OCI-LY3 (cell line): ENCODE data around the gene HOXB3.
A peak's percentile ranks its signal among the peaks of the same experiment; 100 is the strongest.

Source experiments
- H2AFZ ChIP-seq: fragments of 200-600, 300-600 bp; shearing (Covaris generic); 2 replicates; pipeline ENCODE4 v1.6.0; 2014; ENCODE audit warnings: antibody characterized with exemption, low read depth, low read length
- H3K27ac ChIP-seq: fragments of 200-600, 300-600 bp; sonication (generic); 2 replicates; pipeline ENCODE4 v1.5.1; 2014; ENCODE audit warnings: mild to moderate bottlenecking, low read length, moderate library complexity, mixed read lengths
- H3K27me3 ChIP-seq: fragments of 200-600, 300-600 bp; sonication (generic); 2 replicates; pipeline ENCODE4 v1.6.1; 2014; ENCODE audit warnings: low read depth, low read length, mixed read lengths
- H3K36me3 ChIP-seq: fragments of 200-600, 300-600 bp; sonication (generic); replicated peaks from 2 replicates; pipeline ENCODE3; 2014; ENCODE audit warnings: low read depth, low read length, mixed read lengths
- H3K4me1 ChIP-seq: fragments of 300-600, 200-600 bp; sonication (generic); 2 replicates; pipeline ENCODE4 v1.6.1; 2014; ENCODE audit warnings: low read length, mixed read lengths
- H3K4me2 ChIP-seq: fragments of 200-600, 300-600 bp; sonication (generic); 2 replicates; pipeline ENCODE4 v1.6.1; 2014; ENCODE audit warnings: low read length, mixed read lengths
- H3K4me3 ChIP-seq: fragments of 300-600, 200-600 bp; sonication (generic); 2 replicates; pipeline ENCODE4 v1.5.1; 2014; ENCODE audit warnings: antibody characterized with exemption, mild to moderate bottlenecking, low read length, moderate library complexity
- H3K79me2 ChIP-seq: fragments of 300-600, 200-600 bp; shearing (Covaris generic); 2 replicates; pipeline ENCODE4 v1.6.1; 2014; ENCODE audit warnings: mild to moderate bottlenecking, low read length, mixed read lengths
- H3K9ac ChIP-seq: fragments of 300-600, 200-600 bp; shearing (Covaris generic); 2 replicates; pipeline ENCODE4 v1.6.0; 2014; ENCODE audit warnings: mild to moderate bottlenecking, low read length, moderate library complexity
- H3K9me3 ChIP-seq: fragments of 200-600, 300-600 bp; shearing (Covaris generic); 2 replicates; pipeline ENCODE4 v1.6.1; 2014; ENCODE audit warnings: low read length, mixed read lengths; ENCODE audit not compliant: insufficient read depth
- H4K20me1 ChIP-seq: fragments of 200-600, 300-600 bp; sonication (generic); 2 replicates; pipeline ENCODE4 v1.6.1; 2016; ENCODE audit warnings: low read length, mixed read lengths; ENCODE audit not compliant: insufficient read depth
- CTCF ChIP-seq: fragments of 200-600, 300-600 bp; sonication (generic); IDR thresholded peaks from 2 replicates; pipeline ENCODE4 v1.5.1; 2014; ENCODE audit warnings: antibody characterized with exemption, low read length, low read depth
- EZH2phosphoT487 ChIP-seq: fragments of 200-600 bp; shearing (Covaris generic); IDR thresholded peaks from 2 replicates; pipeline ENCODE4 v1.6.1; 2018; ENCODE audit warnings: antibody characterized with exemption, mixed run types, low read depth

HOXB3 gene

DNA sequence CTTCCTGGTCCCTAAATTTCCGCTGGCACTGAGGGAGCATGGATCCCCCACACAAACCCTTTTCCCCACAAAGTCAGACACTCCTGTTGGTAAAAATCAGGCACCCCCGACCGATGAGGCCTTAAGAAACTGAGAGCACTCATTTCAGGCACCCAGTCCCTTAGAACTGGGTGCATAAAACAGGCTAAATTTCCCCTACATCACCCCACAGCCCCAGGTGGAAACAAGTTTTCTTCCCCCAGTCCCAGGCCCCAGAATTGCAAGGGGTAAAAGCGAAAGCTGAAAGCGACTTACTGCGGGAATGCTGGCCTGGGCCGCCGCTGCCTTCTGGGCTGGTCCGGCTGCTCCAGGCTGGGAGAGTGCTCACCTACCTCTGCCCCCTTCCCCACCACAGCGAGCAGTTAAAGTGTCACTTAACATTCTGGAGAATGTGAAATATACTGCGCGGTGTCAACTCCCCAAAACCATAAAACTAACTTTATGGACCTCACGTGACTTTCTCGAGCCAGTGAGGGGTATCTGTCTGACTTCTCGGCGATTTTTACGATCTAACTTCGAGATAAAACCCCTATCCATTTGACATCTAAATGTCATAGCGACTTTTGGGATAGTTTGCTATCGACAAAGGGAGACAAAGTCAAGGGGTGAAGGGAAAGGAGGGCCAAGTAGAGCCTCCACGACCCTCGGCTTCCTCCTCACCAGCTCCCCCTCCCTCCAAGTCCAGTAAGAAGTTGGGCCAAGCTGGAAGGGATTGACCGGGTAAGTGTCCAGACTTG lies at the start of gene HOXB3:
Gene HOXB3 (minus strand): TSS at position 411 of the 776 bp plus-strand sequence. CDS start 37,767 bp downstream, outside the sequence.
- no peaks in the 10 kb centered on the region for H3K9me3 ChIP-seq
- peak within 1 kb of the TSS; percentile 76 for H3K4me2 ChIP-seq
- H3K9ac ChIP-seq: peak within 1 kb of the TSS; percentile 41
- peak within 1 kb of the TSS; percentile 82; the same call in 1 of the 2 replicates for H2AFZ ChIP-seq
- no peaks in the 10 kb centered on the region for H3K36me3 ChIP-seq
- no peaks in the 10 kb centered on the region for H4K20me1 ChIP-seq
- no peaks in the 10 kb centered on the region for H3K79me2 ChIP-seq
- peak within 1 kb of the TSS; percentile 68 for H3K4me3 ChIP-seq
- H3K27ac ChIP-seq: no peak within 1 kb of the TSS
- H3K4me1 ChIP-seq: peaks cover 32% of the 10 kb centered on the region
- H3K27me3 ChIP-seq: peaks cover 49% of the 10 kb centered on the region
- no peak for TF ChIP-seq EZH2phosphoT487
- TF ChIP-seq CTCF: no peak

DNA sequence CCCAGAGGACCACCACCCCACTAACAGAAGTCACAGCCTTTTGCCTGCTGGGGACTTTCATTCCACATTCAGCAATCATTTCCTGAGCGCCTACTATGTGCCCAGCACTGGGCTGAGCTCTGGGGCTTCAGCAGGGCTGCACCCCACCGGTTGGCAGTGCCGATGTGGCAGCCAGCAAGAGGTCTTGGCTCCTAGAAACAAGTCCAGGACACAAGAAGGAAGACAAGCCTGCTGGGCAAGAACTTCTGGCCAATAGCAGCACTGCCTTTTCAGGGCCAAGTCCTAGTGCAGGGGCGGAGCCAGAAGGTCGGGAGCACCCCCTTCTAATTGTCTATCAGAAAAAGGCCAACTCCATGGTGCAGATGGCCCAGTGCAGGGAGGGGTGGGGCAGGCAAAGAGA lies 49.1 kb upstream of the HOXB3 start:
- no peaks in the 10 kb centered on the region for H3K79me2 ChIP-seq
- H3K9ac ChIP-seq: no peak overlapping the region
- no peaks in the 10 kb centered on the region for H3K9me3 ChIP-seq
- H2AFZ ChIP-seq: no peak overlapping the region
- H3K4me1 ChIP-seq: peaks cover 22% of the 10 kb centered on the region
- H3K27ac ChIP-seq: no peak overlapping the region
- no peaks in the 10 kb centered on the region for H3K36me3 ChIP-seq
- peaks cover 23% of the 10 kb centered on the region for H3K27me3 ChIP-seq
- H3K4me2 ChIP-seq: no peak overlapping the region
- no peak overlapping the region for H3K4me3 ChIP-seq
- TF ChIP-seq CTCF (no peak), EZH2phosphoT487 (no peak)
- H4K20me1 ChIP-seq: no peaks in the 10 kb centered on the region

DNA sequence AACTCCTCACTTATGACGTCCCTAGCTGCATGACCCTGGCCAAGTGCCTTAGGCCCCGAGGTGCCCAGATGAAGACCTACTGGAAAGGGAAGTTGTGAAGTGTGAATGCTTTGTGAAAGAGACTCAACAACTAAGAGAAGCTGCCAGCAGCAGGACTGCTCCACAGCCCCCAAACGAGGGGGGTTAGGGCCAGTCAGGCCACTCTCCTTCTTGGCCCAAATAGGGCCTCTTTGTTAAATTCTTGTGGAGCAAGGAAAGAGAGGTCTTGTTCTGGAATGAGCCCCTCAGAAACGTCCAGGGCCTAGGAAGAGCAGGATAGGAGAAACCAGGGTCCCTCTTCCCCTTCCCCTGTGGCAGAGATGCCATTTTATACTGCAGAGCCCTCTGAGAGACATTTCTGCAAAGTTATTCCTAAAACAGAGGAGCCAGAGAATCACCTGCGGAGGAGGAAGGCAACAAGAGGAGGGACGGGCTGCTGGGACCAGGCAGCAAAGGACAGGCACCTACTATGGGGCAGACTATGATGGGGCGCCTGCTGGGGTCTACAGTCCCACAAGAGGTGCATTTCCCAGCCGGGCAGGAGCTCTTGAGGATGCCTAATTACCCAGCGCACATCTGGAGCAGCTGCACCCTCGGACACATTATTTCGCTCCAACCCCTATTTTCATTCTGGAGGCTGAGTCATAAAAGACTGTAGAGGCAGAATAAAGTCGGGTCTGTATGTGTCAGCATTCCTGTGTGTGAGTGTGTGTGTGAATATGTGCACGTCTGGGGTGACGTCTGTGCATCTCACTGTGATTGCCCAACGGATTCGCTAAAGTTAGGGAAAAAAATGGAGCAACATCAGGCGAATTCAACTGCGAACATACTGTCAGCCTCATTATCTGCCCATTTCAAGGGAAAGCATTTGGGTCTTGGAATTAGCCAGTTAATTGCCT lies 47.6 kb upstream of the HOXB3 start:
- Histone ChIP-seq H3K4me2 (no peak overlapping the region), H3K4me1 (peaks cover 27% of the 10 kb centered on the region), H3K9ac (no peak overlapping the region), H4K20me1 (no peaks in the 10 kb centered on the region), H3K27me3 (peaks cover 23% of the 10 kb centered on the region), H3K79me2 (no peaks in the 10 kb centered on the region), H2AFZ (no peak overlapping the region), H3K4me3 (no peak overlapping the region), H3K36me3 (no peaks in the 10 kb centered on the region), H3K27ac (no peak overlapping the region), H3K9me3 (no peaks in the 10 kb centered on the region)
- TF ChIP-seq CTCF: no peak
- TF ChIP-seq EZH2phosphoT487: no peak
